GM20000 (cell line): Measurements from ENCODE around the gene NEUROG1.

ENCODE experiments used
- DNase-seq: peaks from one replicate; pipeline ENCODE4 v3.0.0; 2012; ENCODE audit warnings: low spot score
- TF ChIP-seq, protein P1 (sequence below): IDR thresholded peaks from 2 replicates; pipeline ENCODE4 v1.5.1; 2012; ENCODE audit warnings: mild to moderate bottlenecking, control low read depth; ENCODE audit errors: extremely low read depth, missing control alignments

NEUROG1 gene, protein sequence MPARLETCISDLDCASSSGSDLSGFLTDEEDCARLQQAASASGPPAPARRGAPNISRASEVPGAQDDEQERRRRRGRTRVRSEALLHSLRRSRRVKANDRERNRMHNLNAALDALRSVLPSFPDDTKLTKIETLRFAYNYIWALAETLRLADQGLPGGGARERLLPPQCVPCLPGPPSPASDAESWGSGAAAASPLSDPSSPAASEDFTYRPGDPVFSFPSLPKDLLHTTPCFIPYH

DNA sequence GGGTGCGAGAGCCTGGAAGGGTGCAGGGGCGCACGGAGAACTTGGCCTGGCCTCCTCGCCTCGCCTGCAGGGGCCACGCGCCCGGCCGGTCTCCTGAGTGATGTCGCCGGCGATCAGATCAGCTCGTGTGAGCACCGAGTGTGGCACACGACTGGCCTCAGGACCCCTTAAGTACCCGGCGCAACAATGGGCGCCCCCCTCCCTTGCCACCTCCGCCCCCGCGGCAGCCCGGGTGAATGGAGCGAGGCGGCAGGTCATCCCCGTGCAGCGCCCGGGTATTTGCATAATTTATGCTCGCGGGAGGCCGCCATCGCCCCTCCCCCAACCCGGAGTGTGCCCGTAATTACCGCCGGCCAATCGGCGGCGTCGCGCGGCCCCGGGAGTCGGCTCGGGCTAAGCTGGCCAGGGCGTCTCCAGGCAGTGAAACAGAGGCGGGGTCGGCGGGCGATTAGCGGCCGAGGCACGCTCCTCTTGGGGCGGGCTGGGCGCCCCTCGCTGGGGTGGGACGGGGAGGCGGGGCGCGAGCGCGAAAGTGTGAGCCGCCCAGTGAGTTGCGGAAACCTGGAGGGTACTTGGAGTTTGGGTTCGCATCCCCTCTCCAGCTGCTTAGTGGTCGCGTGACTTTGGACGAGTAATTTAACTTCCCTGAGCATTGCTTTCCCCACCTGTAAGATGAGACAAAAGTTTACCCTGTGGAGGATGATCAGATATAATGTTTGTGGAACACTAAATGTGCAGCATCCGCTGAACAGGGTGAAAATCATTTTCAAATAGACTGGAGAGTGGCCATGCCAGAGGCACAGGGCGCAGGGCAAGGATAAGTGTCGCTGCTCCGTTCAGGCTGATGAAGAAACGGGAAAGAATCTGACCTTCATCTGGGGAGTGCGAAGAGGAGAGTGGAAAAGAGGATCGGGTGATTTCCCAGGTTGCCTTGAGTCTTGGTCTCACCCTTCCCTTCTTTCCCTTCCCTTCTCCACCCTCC is at the start of gene NEUROG1:
Gene NEUROG1 (minus strand): TSS at position 145 of the 982 bp plus-strand sequence. CDS start 274 bp downstream, outside the sequence.
- TF ChIP-seq, protein P1, sequence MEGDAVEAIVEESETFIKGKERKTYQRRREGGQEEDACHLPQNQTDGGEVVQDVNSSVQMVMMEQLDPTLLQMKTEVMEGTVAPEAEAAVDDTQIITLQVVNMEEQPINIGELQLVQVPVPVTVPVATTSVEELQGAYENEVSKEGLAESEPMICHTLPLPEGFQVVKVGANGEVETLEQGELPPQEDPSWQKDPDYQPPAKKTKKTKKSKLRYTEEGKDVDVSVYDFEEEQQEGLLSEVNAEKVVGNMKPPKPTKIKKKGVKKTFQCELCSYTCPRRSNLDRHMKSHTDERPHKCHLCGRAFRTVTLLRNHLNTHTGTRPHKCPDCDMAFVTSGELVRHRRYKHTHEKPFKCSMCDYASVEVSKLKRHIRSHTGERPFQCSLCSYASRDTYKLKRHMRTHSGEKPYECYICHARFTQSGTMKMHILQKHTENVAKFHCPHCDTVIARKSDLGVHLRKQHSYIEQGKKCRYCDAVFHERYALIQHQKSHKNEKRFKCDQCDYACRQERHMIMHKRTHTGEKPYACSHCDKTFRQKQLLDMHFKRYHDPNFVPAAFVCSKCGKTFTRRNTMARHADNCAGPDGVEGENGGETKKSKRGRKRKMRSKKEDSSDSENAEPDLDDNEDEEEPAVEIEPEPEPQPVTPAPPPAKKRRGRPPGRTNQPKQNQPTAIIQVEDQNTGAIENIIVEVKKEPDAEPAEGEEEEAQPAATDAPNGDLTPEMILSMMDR = no peak
- DNase-seq = no peak

DNA sequence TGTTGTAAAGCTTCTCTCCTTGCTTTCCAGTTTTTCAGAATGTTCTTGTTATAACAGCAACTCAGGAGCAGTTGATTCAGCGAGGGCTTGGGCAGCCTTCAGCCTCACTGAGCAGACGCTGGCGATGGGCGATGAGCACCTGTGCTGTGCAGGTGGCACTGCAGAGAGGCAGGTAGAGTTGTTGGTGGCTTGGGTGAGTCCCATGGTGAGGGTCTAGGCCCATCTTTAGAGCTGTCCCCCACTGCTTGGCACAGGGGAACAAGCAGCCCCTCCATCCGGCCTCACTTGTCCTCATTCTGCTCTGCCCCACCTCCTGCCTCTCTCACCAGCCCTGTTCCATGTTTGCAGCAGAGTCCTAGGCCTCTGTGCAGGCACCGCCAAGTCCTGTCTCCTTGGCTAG is 49.2 kb upstream of the NEUROG1 start:
- TF ChIP-seq, protein P1 = no peak
- DNase-seq = no peak

DNA sequence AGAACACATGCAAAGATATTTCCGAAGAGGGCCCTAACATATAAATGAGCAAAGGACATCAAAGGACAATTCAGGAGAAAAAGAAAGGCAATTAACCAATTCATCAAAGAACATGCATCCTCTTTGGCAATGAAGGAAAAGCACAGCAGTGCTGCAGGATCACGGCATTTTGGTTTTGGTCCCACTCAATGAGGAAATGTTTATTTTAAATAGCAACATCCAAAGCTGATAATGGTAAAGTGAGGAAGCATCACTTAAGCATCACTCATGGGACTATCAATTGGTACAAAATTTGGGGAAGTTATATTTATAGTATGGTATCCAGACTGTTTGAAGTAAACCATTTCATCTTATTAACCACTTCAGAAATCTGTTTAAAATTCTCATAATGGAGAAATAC is 48.5 kb upstream of the NEUROG1 start:
- TF ChIP-seq, protein P1 = no peak
- DNase-seq = no peak

DNA sequence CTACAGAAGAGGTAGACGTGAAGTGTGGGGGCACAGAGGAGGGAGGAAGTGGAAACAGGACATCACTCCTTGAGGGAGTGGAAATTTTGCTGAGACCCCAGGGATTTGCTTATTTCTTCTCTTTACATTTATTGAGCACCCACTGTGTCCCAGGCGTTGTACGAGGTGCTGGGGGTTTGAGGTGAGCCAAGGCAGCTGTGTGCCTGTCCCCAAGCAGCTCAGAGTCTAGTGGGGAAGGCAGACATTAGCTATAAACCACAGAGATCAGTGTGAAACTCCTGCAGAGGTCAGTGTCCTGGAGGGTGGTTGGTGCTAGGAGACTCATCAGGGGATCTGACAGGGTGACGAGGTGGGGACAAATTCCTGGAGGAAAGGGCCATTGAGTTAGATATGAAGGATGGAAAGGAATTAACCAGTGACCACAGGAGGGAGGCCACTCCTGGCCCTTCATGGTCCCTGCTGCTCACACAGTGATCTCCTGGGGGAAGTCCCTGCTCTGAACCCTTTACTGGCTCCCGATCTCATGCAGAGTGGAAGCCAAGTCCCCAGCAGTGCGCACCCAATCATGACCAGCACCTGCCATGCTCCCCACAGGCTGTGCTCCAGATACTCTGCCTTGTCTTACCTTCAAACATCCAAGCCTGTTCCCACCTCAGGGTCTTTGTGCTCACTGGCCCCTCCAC is 46.5 kb upstream of the NEUROG1 start:
- TF ChIP-seq, protein P1 = no peak
- no peak for DNase-seq

DNA sequence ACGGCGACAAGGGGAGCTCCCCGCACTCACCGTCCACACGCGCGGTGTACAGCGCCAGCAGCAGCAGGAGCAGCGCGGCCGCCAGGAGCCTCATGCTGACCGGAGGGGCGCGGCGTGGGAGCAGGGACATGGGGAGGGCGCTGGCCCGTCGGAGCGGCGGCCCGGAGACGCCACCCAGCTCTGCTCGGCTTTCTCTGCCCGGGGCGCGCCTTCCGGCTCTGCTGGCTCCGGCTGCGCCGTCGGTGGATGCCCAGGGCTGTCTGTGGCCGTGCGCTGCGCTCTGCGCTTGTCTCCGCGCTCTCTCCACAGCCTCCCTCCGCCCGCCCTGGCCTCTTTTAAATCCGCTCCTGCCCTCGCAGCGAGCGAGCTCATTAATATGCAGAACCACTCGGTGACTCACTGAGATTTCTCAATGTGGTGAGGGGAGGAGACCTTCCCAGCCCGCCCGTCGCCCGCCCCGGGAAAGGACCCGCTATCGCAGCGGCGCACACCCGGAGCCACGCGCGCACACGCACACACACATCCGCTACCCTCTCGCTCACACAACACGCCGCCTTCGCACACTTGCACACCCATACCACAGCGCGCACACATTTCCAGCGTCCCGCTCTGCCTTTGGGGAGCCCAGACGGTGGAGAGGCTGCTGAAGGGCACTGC is 43.0 kb upstream of the NEUROG1 start, which contains the start of gene CXCL14:
Gene CXCL14 (minus strand): TSS at position 307 of the 657 bp plus-strand sequence. CDS start 213 bp downstream, at position 94.
- TF ChIP-seq, protein P1 = no peak
- no peak for DNase-seq

DNA sequence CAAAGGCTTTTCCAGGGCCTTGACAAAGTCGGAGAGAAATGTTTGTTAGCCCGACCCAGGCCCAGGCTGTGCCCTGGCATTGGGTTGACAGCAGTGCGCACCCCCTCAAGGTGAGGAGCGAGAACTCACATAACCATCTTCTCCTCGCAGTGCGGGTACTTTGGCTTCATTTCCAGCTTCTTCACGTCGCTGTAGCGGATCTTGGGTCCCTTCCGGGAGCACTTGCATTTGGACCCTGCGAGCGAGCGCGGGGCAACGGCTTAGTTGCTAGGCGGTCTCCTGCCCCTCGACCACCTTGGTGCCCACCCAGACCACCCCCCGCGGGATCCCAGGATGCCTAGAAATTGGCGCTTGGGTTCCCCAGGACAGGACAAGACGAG is 42.5 kb upstream of the NEUROG1 start:
- TF ChIP-seq, protein P1 = no peak
- DNase-seq = no peak
